HG03469 (cell line): ENCODE measurements around the gene CLASP1.
"Not testable (repeated sequence)": the region's sequence is repeated elsewhere in the genome, so short reads cannot be mapped to it uniquely, and the experiment has no call there.

Experiments used
- ATAC-seq: cut with Tn5 transposase; IDR thresholded peaks from one replicate; pipeline ENCODE4 v1.9.1; 2021; ENCODE audit warnings: mild to moderate bottlenecking, moderate library complexity, moderate number of reproducible peaks; ENCODE audit not compliant: unreplicated experiment

Gene CLASP1

DNA sequence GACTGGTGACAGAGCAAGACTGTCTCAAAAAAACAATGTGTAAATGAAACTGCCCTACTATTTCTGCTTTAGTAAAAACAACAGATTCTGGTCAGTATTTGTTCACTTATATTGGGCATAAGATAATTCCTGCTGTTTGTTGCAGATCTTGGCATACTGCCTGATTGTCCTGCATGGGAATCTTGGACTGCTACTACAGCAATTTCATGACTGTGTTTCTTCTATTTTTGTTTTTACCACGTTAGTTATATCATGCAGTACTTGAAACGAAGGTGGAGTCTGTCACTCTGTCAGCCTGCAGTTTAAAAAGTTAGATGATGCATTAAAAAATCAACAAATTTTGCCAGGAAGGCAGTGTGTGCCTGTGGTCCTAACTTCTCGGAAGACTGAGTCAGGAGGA lies 14.2 kb upstream of the CLASP1 start:
- ATAC-seq, result no peak

DNA sequence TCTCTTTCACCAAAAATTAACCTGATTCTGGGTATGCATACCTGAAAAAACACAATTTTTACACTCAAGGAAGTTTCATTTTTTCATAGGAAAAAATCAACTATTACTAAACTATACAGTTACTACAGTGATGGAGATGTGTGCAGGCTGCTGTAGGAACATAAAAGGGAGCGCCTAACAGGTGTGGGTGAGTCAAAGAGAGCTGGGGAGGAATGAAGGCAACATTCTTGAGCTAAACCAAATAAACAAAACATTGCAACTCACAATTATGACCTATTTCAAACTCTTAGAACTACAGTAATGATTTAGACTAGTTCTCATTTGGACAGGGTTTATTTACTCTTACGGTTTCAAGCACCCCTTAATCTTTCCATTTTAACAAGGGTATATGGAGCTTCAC lies 13.4 kb upstream of the CLASP1 start:
- no peak for ATAC-seq

DNA sequence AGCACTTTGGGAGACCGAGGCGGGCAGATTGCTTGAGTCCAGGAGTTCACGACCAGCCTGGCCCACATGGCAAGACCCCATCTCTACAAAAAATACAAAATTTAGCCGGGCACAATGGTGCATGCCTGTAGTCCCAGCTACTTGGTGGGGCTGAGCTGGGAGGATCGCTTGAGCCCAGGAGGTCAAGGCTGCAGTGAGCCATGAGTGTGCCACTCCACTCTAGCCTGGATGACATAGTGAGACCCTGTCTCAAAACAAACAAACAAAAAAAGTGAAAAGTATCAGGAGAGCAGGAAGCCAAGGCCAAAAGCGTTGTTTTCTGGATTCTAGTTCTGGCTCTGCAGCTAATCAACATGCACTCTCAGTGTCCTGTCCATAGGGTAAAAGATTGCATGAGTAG lies 10.7 kb upstream of the CLASP1 start:
- no peak for ATAC-seq

DNA sequence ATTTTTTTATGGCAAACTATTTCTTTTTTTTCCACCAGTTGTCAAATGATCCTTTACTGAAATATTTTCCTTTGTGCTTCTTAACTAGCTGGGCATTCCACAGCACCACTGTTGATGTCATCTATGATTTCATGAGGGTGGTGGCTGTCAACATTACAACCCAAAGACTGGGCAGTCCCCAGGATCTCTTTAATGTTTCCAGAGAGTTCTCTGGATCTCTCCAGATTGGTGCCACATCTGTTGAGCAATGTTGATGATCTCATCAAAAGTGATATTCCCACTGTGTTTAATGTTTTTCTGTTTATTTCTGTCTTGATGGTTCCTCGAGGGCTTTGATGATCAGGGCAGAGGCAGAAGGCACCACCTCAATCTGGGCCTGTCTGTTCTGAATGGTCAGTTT lies 9.1 kb upstream of the CLASP1 start:
- ATAC-seq, result not testable (repeated sequence)

DNA sequence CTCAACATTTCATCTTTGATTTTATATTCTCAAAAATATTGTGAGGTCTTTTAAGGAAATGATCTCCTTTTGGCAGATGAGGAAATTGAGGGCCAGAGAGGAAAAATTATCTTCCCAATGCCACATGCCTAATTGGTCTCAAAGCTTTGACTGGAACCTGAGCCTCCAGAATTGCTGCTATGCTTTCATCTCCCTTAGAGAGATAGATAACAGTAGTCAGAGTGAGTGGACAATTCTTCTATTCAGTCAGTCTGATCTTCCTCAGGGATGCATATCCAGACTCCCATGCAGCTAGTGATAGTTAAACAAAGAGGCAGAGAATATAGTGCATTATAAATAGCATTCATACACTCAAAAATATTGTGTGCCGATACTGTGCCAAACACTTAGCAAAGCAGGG lies 3.8 kb upstream of the CLASP1 start:
- no peak for ATAC-seq

DNA sequence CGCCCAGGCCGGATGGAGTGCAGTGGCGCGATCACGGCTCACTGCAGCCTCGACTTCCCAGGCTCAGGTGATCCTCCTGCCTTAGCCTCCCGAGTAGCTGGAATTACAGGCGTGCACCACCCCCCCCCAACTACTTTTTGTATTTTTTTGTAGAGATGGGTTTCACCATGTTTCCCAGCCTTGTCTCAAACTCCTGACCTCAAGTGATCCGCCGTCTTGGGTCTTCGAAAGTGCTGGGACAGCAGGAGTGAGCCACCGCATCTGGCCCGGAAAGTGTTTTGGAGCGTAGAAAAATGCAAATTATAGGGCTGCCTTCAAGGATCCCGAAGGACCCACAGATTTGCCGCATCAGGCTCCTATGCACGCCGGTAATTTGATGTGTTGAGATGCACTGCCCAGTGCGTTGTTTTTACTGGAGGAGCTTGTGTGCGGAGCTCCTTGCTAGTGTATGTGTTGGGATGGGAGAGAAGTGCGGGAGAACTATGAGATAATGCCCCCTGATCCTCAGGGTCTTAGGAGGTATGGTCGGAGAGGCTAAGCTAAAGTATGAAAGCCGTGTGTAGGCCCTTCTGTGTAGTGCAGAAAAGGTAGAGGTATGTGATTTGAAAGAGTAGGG lies 1.2 kb upstream of the CLASP1 start:
- no peak for ATAC-seq

DNA sequence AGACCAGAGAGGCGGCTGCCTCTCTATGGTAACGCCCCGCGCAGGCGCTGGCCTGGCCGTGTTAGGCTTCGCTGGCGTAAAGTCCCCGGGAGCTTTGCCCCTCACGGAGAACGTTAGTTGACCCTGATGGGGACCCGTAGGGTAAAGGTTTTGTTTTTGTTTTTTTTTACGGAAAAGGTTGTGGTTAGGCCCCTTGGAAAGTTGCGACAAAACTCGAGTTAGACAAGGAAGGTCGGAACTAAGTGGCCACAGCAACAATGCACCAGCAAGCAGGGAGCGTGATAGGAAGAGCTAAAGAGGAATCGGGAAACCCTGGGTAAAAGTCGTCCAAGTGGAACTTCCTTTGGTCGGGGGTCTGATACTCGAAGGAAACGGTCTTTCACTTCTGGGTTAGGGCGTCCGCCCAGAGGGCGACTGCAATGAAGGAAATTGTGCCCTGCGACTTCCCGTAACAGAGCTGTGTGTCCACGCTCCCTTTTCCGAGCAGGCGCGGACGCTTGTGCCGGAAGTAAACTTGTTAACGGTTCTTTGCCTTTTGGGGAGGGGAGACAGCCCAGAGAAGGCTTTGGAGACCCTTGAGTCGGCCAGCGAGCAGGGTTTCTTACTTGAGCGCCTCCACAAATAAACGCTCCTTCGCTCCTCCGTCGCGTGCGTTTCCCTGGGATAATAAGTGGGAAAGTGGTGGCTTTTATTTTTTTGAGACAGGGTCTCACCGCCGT lies 493 bp upstream of the CLASP1 start:
- ATAC-seq, result peak; percentile 88

DNA sequence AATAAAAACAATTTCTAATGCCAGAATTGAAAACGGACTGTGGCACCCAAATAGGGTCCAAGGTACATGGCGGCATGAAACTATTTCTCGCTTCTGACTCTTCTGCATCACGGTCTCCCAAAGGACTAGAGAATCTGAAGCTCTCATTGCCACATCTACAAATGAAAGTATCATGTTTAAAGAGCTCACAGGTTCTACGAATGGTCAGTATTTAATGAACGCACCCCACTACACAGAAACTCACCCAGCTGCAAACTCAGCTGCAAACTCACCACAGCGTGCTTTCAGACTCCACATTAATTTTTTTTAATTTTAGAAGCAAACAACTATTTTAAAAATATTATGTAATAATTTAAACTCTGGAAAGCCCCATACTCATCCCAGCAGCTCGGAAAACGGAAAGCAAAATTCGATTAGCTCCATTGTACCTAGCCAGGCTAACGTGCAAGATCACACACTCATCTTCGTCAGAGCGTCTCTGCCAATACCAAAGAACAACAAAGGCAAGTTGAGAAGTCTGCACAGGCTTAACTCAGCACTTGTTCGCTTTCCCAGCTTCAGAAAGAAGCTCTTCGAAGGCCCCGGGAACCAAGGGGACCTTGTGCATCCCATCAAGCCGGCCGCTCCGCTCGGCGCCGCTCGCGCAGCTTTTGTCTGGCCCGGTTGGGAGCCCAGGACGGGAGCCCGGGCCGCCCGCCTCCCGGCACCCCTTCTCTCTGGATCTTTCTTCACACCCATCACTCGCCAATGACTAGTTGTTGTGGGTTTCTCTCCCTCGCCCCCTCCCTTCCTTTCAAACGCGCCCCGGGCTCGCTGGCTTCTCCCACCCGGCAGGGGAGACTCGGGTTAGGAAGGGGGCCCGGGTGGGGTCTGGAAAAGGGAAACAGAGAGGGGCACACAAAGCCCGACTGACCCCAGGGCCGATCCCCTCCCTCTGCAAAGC lies 785 bp downstream of the CLASP1 start:
- no peak for ATAC-seq

DNA sequence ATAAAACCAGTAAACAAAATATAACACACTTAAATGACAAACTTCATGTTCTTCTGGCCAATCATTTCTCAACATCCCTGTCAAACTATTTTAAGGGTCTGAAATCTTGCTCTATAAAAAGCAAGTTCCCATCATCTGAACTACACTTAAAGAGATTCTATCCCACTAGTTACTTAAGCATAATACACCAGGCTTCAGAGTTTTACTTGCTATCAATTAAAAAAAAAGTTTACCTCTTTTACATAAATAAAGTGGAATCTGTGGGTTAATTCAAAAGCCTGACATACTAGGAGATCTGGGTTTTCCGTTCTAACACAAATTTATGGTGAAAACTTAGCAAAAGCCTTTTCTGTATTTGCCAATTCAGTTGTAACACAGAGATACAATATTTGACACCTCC lies 1.9 kb downstream of the CLASP1 start:
- ATAC-seq, result no peak

DNA sequence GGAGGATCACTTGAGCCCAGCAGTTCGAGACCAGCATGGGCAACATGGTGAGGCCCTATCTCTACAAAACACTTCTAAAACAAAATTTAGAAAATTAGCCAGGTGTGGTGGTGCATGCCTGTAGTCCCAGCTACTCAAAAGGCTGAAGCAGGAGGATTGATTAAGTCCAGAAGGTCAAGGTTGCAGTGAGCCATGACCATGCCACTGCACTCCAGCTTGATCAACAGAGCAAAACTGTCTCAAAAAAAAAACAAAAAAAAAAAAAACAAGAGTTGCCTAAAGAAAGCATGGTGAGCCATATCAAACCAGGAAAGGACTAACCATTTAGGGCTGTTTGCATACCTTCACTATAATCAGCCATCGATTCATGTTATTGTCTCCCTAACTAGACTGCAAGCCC lies 4.5 kb downstream of the CLASP1 start:
- no peak for ATAC-seq

DNA sequence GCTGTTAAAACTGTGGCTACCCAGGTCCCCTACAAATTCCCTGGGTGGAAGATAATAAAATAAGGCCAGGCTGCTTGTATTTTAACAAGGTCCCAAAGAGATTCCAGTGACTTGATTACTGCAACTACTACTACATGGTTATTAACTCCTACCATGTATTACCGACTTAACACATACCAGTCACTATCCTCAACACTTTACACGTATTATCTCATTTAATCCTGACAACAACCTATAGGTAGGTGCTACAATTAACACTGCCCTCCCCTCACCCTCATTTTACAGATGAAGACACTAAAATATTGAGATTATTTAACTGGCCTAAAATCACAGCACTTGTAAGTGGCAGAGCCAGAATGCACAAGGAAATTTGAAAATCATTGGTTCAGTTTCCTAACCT lies 5.4 kb downstream of the CLASP1 start:
- no peak for ATAC-seq

DNA sequence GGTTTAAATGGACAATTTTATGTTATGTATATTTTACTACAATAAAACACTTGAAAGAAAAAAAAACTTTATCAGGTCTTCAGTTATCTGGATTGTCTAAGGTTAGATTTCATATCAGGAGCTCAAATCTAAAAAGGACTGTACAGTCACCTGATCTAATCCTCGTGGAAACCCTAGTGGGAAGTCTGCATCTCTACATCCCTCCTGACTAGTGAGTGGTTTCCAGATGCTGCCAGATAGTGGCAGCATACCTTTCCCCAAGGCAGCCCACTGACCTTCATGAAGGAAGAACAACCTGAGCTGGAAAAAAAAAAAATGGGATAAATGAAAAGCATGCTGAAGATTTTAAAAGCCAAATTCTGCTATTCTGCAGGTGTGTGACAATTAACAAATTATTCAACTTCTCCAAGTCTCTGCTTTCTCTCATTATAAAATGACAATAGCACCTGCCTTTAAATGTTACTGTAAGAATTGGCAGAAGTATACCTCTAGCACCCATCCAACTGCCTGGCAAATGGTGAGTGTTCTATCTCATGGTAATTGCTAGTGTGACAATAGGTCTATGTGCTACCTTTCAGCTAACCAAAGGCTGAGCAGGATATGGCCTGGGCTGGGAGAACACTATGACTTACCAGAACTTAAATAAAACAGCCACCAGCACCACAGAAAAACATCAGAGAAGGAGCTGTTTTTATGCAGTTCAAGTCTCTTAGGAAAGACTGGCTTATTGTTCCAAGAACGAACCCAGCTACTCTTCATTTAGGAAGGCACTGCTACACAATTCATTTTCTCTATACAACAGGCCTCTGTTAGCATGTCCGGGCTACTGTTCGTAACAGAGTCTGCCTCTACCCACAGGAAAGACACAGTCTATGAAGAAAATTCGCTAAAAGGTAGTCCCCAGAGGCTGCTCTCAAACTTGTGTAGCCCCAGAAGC lies 8.6 kb downstream of the CLASP1 start:
- ATAC-seq, result no peak

DNA sequence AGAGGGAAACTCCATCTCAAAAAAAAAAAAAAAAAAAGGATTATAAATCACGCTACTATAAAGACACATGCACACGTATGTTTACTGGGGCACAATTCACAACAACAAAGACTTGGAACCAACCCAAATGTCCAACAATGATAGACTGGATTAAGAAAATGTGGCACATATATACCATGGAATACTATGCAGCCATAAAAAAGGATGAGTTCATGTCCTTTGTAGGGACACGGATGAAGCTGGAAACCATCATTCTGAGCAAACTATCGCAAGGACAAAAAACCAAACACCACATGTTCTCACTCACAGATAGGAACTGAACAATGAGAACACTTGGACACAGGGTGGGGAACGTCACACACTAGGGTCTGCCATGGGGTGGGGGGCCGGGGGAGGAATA lies 9.4 kb downstream of the CLASP1 start:
- not testable (repeated sequence) for ATAC-seq

DNA sequence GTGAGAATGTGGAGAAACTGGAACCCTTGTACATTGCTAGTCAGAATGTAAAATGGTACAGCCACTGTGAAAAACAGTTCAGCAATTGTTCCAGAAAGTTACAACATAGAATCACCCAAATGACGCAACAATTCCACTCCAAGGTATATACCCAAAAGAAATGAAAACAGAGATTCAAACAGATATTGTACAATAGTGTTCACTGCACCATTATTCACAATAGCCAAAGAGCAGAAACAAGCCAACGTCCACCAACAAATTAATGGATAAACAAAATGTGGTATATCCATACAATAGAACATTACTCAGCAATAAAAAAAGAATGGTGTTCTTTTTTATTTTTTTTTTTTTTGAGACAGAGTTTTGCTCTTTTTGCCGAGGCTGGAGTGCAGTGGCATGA lies 10.9 kb downstream of the CLASP1 start:
- ATAC-seq, result no peak

DNA sequence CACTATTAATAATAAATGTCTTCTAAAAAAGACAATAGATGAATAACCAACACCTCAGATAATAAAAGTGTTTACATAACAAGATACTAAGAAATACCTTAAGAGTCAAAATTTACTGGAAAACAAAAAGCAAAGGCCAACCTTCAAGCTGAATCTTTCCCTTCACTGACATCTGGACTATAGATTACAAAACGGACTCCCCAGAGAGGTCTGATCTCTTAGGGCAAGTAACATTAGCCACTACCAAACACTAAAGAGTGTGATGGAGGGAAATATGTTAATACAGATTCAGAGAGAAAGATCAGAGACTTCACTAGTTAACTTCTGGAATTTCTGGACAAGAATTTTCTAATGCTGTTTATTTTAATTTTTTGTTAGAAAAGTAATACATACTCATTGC lies 13.9 kb downstream of the CLASP1 start:
- no peak for ATAC-seq

DNA sequence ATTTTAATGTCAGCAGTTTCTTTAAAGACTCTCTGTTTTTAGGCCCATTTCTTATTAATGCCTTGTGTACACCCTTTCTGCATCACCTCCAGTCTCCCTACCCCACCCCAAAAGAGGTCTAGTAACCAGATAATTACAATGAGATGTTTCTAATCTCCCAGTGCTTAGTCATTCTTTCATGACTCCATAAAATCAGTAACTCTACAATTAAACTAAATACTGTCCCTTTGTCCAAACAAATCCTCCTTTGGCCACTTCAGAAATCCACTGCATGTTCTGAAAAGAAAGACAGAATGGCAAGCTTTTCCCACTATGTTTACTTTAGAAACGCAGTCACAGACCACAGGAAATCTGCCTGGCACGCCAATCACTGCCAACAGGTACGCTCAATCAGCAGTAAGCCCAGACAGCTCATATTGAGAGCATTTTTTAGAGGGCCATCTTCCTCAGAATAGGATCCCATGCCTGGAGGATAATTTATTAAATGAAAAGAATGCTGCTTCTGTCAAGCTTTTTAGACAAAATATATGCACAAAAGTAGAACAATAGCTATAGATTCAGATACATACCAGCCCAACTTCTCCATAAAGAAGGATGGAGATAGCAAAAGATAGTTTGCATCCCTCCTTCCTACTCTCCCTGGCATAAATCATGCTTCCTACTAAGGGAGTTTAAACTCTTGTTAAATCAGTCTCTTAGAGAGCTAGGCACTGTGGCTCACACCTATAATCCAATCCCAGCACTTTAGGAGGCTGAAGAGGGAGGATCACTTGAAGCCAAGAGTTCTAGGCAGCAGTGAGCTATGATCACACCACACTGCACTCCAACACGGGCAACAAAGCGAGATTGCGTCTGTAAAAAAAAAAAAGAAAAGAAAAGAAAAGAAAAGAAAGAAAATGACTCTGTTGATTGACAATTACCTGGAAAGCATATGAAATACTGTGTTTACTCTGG lies 14.6 kb downstream of the CLASP1 start:
- ATAC-seq, result no peak

DNA sequence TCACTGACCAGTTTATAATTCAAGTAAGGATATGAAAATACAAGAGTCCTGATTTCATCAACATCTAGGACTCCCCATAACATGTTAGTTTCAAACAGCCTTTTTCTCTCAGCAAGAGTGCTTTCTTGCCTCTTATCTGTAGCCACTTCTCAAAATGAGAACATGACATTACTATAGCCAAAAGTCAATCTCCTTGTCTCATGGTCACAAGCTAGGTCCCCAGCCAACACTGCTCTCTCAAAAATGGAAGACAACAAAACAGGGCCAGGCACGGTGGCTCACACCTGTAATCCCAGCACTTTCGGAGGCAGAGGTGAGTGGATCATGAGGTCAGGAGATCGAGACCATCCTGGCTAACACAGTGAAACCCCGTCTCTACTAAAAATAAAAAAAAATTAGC lies 15.8 kb downstream of the CLASP1 start:
- ATAC-seq, result no peak

DNA sequence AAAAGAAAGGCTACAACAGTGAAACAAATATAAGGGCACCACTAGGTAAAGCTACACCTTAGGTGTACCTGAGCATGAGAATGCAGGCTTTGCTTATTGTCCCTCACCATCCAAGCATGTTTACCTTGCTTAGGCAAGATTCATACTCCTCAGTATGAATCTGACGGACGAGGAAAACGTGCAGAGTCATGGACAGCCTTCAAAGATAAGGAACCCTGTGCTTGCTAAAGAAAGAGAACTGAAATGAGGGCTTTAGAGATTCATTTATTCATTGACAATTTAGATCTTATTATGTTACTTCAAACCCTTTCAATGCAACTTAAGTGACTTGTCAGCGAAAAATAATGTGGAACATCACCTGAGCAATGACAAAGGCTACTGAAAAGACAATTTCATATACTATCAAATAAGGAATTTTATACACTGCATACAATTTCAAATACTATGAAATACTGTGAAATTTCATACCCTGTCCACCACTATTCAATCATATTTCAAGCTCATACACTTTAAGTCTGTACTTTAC lies 21.7 kb downstream of the CLASP1 start:
- no peak for ATAC-seq

DNA sequence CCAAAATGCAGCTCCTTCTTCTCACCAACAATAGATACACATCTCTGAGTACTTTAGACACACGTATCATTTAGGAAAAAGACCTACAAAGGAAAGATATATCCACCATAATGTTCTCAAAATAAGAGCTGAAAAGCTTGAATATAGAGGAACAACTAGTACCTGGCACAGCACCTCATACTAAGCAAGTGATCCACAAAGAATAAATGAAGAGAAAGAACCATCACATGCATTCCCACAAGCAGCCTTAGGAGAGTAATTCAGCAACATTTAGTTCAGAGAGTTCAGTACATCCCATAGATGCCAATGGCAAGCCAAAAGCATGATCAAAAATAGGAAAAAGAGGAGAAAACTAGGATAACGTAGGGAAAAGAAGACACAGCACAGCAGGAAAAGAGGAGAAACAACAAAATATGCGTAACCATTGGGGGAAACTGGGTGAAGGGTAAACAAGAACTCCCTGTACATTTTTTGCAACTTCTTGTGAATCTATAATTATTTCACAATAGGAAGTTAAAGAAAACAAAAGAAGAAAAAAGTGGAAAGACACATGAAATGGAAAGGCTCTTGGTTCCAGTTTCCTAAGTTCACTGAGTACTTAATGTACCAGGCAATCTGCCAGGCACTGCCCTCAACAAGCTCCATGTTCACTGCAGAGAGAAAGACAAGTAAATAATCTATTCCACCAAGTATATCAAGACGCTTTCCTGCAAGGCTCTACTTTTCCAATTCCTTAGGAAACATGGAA lies 22.3 kb downstream of the CLASP1 start:
- no peak for ATAC-seq
